Measurements from ENCODE around the gene EHD1. TPM values are rescaled to one million over a fixed set of nuclear protein-coding genes. Genes with fewer than 3 reads are reported as not detected.

Gene EHD1
- total RNA-seq, 1 experiment from 2014 or later: 110 TPM

- Histone ChIP-seq H2AFZ (no peak overlapping the region), H3K27me3 (ENCODE audit: insufficient read depth, low read depth) (no peaks in the 10 kb centered on the region), H3F3A (ENCODE audit: insufficient read depth, low read depth) (peaks cover 21% of the 10 kb centered on the region; the same call in 1 of the 2 replicates), H4K20me1 (ENCODE audit: insufficient read depth) (0 out of 2 replicates have a peak, but pooled peaks cover 4% of the 10 kb centered on the region), H3K4me1 (replicated peaks; ENCODE audit: insufficient read depth) (peaks cover 12% of the 10 kb centered on the region), H3K27ac (no peak overlapping the region), H3K4me3 (no peak overlapping the region), H3K36me3 (ENCODE audit: low read depth) (no peaks in the 10 kb centered on the region), H3K9me2 (ENCODE audit: insufficient read depth) (no peaks in the 10 kb centered on the region), H3K9me3 (ENCODE audit: insufficient read depth, low read depth) (no peaks in the 10 kb centered on the region), H3K79me2 (ENCODE audit: low read depth) (no peaks in the 10 kb centered on the region), H3K4me2 (no peak overlapping the region)
- no peak for TF ChIP-seq EZH2 (IDR thresholded peaks at IDR 0.05; ENCODE audit: low read depth)
- TF ChIP-seq, protein P1, sequence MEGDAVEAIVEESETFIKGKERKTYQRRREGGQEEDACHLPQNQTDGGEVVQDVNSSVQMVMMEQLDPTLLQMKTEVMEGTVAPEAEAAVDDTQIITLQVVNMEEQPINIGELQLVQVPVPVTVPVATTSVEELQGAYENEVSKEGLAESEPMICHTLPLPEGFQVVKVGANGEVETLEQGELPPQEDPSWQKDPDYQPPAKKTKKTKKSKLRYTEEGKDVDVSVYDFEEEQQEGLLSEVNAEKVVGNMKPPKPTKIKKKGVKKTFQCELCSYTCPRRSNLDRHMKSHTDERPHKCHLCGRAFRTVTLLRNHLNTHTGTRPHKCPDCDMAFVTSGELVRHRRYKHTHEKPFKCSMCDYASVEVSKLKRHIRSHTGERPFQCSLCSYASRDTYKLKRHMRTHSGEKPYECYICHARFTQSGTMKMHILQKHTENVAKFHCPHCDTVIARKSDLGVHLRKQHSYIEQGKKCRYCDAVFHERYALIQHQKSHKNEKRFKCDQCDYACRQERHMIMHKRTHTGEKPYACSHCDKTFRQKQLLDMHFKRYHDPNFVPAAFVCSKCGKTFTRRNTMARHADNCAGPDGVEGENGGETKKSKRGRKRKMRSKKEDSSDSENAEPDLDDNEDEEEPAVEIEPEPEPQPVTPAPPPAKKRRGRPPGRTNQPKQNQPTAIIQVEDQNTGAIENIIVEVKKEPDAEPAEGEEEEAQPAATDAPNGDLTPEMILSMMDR (conservative IDR thresholded peaks at IDR 0.05): no peak
- POLR2A ChIA-PET (ENCODE audit: unreplicated experiment): no interaction called here
- DNase-seq: no peak
- CTCF ChIA-PET: interaction anchor here (0.6 kb wide), 2 partner anchors 44 to 461 kb away, joined by 3 to 4 read pairs; no protein-coding TSS in a partner anchor
- intact Hi-C loops (cut with micrococcal nuclease; ENCODE audit: unreplicated experiment): no loop called here
- no TSS peak for BruUV-seq (replicated peaks)
Observed at GRCh38 chr11:64891880-64892279, 13.5 kb upstream of the EHD1 start.

- H2AFZ ChIP-seq: no peak overlapping the region
- no peaks in the 10 kb centered on the region for H3K36me3 ChIP-seq (ENCODE audit: low read depth)
- ChIA-PET CTCF (interaction anchor here (0.6 to 2.0 kb wide), 3 partner anchors 43 to 461 kb away, joined by 3 to 9 read pairs (median 4); no protein-coding TSS in a partner anchor), POLR2A (ENCODE audit: unreplicated experiment) (no interaction called here)
- peaks cover 17% of the 10 kb centered on the region; the same call in 1 of the 2 replicates for H3F3A ChIP-seq (ENCODE audit: insufficient read depth, low read depth)
- peaks cover 13% of the 10 kb centered on the region for H3K4me1 ChIP-seq (replicated peaks; ENCODE audit: insufficient read depth)
- no peak overlapping the region for H3K27ac ChIP-seq
- no peak overlapping the region for H3K4me2 ChIP-seq
- H3K4me3 ChIP-seq: no peak overlapping the region
- H3K27me3 ChIP-seq (ENCODE audit: insufficient read depth, low read depth): no peaks in the 10 kb centered on the region
- no peaks in the 10 kb centered on the region for H3K79me2 ChIP-seq (ENCODE audit: low read depth)
- no peaks in the 10 kb centered on the region for H3K9me3 ChIP-seq (ENCODE audit: insufficient read depth, low read depth)
- TF ChIP-seq, protein P1 (conservative IDR thresholded peaks at IDR 0.05): no peak
- TF ChIP-seq EZH2 (IDR thresholded peaks at IDR 0.05; ENCODE audit: low read depth): no peak
- no peak for DNase-seq
- intact Hi-C loops (cut with micrococcal nuclease; ENCODE audit: unreplicated experiment): no loop called here
- H3K9me2 ChIP-seq (ENCODE audit: insufficient read depth): no peaks in the 10 kb centered on the region
- 0 out of 2 replicates have a peak, but pooled peaks cover under 1% of the 10 kb centered on the region for H4K20me1 ChIP-seq (ENCODE audit: insufficient read depth)
- BruUV-seq (replicated peaks): no TSS peak
Observed at GRCh38 chr11:64891215-64891848, 12.9 kb upstream of the EHD1 start.

DNA sequence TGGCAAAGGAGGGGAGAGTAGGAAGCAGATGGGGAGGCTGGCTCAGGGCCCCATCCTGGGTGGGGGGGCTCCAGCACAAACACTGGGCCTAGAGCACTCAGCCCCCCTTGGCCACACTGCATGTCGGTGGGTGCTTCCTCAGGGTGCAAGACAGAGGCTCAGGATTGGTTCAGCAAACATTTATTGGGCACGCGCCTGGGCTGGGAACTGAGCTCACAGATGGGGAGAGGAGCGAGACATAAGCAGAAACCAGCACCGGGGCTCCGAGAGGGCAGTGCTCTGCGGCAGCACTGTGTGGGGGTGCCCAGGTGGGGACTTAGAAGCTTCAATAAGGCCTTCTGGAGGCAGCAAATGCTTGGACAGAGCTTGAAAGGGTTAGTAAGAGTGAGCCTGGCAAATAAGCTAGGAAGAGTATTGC, 12.1 kb upstream of the EHD1 start:
- no peak for DNase-seq

More for the DNA sequence above, 12.1 kb upstream of the EHD1 start:
- intact Hi-C loops (cut with micrococcal nuclease; ENCODE audit: unreplicated experiment): no loop called here
- ChIA-PET CTCF (interaction anchor here (0.6 to 2.0 kb wide), 3 partner anchors 42 to 72 kb away, joined by 5 to 17 read pairs (median 9); no protein-coding TSS in a partner anchor), POLR2A (ENCODE audit: unreplicated experiment) (no interaction called here)
- H3K79me2 ChIP-seq (ENCODE audit: low read depth): no peaks in the 10 kb centered on the region
- H3K27ac ChIP-seq: no peak overlapping the region
- H3K4me3 ChIP-seq: no peak overlapping the region
- no peaks in the 10 kb centered on the region for H3K36me3 ChIP-seq (ENCODE audit: low read depth)
- H3K9me2 ChIP-seq (ENCODE audit: insufficient read depth): no peaks in the 10 kb centered on the region
- H3F3A ChIP-seq (ENCODE audit: insufficient read depth, low read depth): peaks cover 23% of the 10 kb centered on the region; the same call in 1 of the 2 replicates
- peaks cover 21% of the 10 kb centered on the region for H3K4me1 ChIP-seq (replicated peaks; ENCODE audit: insufficient read depth)
- no peaks in the 10 kb centered on the region for H4K20me1 ChIP-seq (ENCODE audit: insufficient read depth)
- BruUV-seq (replicated peaks): no TSS peak
- TF ChIP-seq, protein P1 (conservative IDR thresholded peaks at IDR 0.05): no peak
- no peak for TF ChIP-seq EZH2 (IDR thresholded peaks at IDR 0.05; ENCODE audit: low read depth)
- no peaks in the 10 kb centered on the region for H3K27me3 ChIP-seq (ENCODE audit: insufficient read depth, low read depth)
- no peaks in the 10 kb centered on the region for H3K9me3 ChIP-seq (ENCODE audit: insufficient read depth, low read depth)
- H2AFZ ChIP-seq: no peak overlapping the region
- H3K4me2 ChIP-seq: no peak overlapping the region

Data from PC-9 (cell line).